GM13977 (cell line): ENCODE results near the gene CEP162.
"Not testable (repeated sequence)": the region's sequence is repeated elsewhere in the genome, so short reads cannot be mapped to it uniquely, and the experiment has no call there.

ENCODE experiments used
- DNase-seq: peaks from one replicate; pipeline ENCODE4 v3.0.0; 2012; ENCODE audit warnings: low spot score
- in situ Hi-C: fragments of 300-500 bp; cut with MboI; formaldehyde crosslinking; loops from one replicate; pipeline ENCODE4 v1.12.0; 2022; ENCODE audit warnings: low sequenced_read_pairs, low pct_unique_long_range_greater_than_20kb, mixed read lengths, inconsistent platforms; ENCODE audit not compliant: unreplicated experiment
- TF ChIP-seq, protein P1 (sequence below): IDR thresholded peaks from 2 replicates; pipeline ENCODE4 v1.5.1; 2012; ENCODE audit warnings: mild to moderate bottlenecking, control low read depth; ENCODE audit not compliant: insufficient read depth; ENCODE audit errors: extremely low read depth, missing control alignments

CEP162 gene

GRCh38 chr6:84137051-84137375 lies 90.4 kb downstream of the CEP162 start:
- in situ Hi-C loops: no loop called here
- no peak for DNase-seq
- TF ChIP-seq, protein P1, sequence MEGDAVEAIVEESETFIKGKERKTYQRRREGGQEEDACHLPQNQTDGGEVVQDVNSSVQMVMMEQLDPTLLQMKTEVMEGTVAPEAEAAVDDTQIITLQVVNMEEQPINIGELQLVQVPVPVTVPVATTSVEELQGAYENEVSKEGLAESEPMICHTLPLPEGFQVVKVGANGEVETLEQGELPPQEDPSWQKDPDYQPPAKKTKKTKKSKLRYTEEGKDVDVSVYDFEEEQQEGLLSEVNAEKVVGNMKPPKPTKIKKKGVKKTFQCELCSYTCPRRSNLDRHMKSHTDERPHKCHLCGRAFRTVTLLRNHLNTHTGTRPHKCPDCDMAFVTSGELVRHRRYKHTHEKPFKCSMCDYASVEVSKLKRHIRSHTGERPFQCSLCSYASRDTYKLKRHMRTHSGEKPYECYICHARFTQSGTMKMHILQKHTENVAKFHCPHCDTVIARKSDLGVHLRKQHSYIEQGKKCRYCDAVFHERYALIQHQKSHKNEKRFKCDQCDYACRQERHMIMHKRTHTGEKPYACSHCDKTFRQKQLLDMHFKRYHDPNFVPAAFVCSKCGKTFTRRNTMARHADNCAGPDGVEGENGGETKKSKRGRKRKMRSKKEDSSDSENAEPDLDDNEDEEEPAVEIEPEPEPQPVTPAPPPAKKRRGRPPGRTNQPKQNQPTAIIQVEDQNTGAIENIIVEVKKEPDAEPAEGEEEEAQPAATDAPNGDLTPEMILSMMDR: no peak

DNA sequence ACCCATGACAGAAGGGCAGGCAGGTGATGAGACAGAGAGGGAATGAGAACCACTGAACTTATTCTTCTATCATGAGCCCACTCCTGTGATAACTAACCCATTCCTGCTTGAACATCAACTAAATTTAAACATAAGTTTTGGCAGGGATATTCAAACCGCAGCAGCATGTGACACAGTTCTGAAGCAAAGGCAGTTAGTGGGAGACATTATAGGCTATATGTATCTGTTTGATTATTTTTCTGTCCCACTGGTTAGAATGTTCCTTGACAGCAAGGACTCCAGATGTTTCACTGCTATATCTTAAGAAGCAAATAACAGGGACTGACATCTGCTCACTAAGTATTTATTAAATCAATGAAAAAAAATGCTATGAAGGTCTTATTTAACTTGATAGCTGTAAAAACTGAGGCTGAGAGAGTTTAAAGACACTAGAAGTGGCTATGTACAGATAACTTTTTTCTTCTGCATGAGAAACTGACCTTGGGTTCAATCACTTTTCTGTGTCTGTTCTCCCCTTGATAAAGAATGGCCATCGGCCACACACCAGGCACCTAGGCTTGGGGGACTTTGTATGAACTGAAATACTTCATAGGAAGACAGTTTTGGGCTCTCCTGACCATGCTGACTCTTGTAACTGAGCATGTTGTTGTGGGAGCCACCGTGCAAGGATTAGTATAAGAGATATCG lies 90.9 kb downstream of the CEP162 start:
- in situ Hi-C loops: no loop called here
- DNase-seq: no peak
- TF ChIP-seq, protein P1: no peak

- TF ChIP-seq, protein P1: no peak
- in situ Hi-C loops: no loop called here
- no peak for DNase-seq
Measured at GRCh38 chr6:84135291-84135690, 92.2 kb downstream of the CEP162 start.

DNA sequence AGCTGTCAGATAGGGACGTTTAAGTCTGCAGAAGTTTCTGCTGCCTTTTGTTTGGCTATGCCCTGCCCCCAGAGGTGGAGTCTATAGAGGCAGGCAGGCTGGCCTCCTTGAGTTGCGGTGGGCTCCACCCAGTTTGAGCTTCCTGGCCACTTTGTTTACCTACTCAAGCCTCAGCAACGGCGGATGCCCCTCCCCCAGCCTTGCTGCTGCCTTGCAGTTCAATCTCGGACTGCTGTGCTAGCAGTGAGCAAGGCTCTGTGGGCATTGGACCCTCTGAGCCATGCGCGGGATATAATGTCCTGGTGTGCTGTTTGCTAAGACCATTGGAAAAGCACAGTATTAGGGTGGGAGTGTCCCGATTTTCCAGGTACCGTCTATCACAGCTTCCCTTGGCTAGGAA lies 94.1 kb downstream of the CEP162 start:
- DNase-seq, in situ Hi-C loops: not testable (repeated sequence)

GRCh38 chr6:84129588-84129987 lies 97.9 kb downstream of the CEP162 start:
- in situ Hi-C loops: not testable (repeated sequence)

DNA sequence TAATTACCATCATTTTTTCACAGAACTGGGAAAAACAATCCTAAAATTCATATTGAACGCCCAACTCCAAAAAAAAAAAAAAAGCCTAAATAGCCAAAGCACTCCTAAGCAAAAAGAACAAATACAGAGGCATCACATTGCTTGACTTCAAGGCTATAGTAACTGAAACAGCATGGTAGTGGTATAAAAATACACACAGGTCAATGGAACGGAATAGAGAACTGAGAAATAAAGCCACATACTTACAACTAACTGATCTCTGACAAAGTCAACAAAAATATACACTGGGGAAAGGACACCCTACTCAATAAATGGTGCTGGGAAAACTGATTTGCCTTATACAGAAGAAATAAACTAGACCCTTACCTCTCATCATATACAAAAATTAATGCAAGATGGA lies 104.3 kb downstream of the CEP162 start:
- TF ChIP-seq, protein P1: no peak
- in situ Hi-C loops: no loop called here
- DNase-seq: no peak

More at GRCh38 chr6:84129588-84129987, 97.9 kb downstream of the CEP162 start:
- not testable (repeated sequence) for DNase-seq

- in situ Hi-C loops: no loop called here
- TF ChIP-seq, protein P1: no peak
- DNase-seq: no peak
Measured at GRCh38 chr6:84119277-84119676, 108.2 kb downstream of the CEP162 start.

- DNase-seq: no peak
- in situ Hi-C loops: no loop called here
- TF ChIP-seq, protein P1: no peak
Measured at GRCh38 chr6:84118191-84118590, 109.3 kb downstream of the CEP162 start.

DNA sequence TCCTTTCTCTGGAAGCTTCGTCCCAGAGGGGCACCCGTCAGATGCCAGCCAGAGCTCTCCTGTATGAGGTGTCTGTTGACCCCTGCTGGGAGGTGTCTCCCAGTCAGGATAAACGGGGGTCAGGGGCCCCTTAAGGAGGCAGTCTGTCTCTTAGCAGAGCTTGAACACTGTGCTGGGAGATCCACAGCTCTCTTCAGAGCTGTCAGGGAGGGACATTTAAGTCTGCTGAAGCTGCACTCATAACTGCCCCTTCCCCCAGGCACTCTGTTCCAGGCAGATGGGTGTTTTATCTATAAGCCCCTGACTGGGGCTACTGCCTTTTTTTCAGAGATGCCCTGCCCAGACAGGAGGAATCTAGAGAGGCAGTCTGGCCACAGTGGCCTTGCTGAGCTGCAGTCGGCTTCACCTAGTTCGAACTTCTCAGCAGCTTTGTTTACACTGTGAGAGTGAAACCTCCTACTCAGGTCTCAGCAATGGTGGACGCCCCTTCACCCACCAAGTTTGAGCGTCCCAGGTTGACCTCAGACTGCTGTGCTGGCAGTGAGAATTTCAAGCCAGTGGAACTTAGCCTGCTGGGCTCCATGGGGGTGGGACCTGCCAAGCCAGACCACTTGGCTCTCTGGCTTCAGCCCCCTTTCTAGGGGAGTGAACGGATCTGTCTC lies 112.4 kb downstream of the CEP162 start:
- in situ Hi-C loops, DNase-seq: not testable (repeated sequence)

DNA sequence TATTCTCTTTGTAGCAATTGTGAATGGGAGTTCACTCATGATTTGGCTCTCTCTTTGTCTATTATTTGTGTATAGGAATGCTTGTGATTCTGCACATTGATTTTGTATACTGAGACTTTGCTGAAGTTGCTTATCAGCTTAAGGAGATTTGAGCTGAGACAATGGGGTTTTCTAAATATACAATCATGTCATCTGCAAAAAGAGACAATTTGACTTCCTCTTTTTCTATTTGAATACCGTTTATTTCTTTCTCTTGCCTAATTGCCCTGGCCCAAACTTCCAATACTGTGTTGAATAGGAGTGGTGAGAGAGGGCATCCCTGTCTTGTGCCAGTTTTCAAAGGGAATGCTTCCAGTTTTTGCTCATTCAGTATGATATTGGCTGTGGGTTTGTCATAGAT lies 116.1 kb downstream of the CEP162 start:
- DNase-seq, in situ Hi-C loops: not testable (repeated sequence)
